ENCODE measurements around the gene GLG1.
A peak's percentile ranks its signal among the peaks of the same experiment; 100 is the strongest.
"Not testable (repeated sequence)": the region's sequence is repeated elsewhere in the genome, so short reads cannot be mapped to it uniquely, and the experiment has no call there.

GLG1 gene

GRCh38 chr16:74450967-74451760 lies 155.8 kb downstream of the GLG1 start:
- no peak for DNase-seq (ENCODE audit: low read depth in 1 of 2, low spot score in 1 of 2)

- no peak for DNase-seq (ENCODE audit: low read depth in 1 of 2, low spot score in 1 of 2)
Observed at GRCh38 chr16:74450236-74450635, 156.7 kb downstream of the GLG1 start.

GRCh38 chr16:74449470-74449869 lies 157.4 kb downstream of the GLG1 start:
- DNase-seq (ENCODE audit: low read depth in 1 of 2, low spot score in 1 of 2) = no peak

GRCh38 chr16:74448990-74449389 lies 157.9 kb downstream of the GLG1 start:
- DNase-seq (ENCODE audit: low read depth in 1 of 2, low spot score in 1 of 2) = no peak

- DNase-seq (ENCODE audit: low read depth in 1 of 2, low spot score in 1 of 2) = no peak
Observed at GRCh38 chr16:74447578-74447977, 159.3 kb downstream of the GLG1 start.

GRCh38 chr16:74446866-74447265 lies 160.0 kb downstream of the GLG1 start:
- no peak for DNase-seq (ENCODE audit: low read depth in 1 of 2, low spot score in 1 of 2)

GRCh38 chr16:74443624-74444346 lies 163.1 kb downstream of the GLG1 start:
- not testable (repeated sequence) for DNase-seq (ENCODE audit: low read depth in 1 of 2, low spot score in 1 of 2)

GRCh38 chr16:74439685-74440084 lies 167.2 kb downstream of the GLG1 start:
- no peak for DNase-seq (ENCODE audit: low read depth in 1 of 2, low spot score in 1 of 2)

- DNase-seq (ENCODE audit: low read depth in 1 of 2, low spot score in 1 of 2) = no peak
Observed at GRCh38 chr16:74438492-74438979, 168.4 kb downstream of the GLG1 start.

GRCh38 chr16:74431516-74431915 lies 175.4 kb downstream of the GLG1 start:
- no peak for DNase-seq (ENCODE audit: low read depth in 1 of 2, low spot score in 1 of 2)

GRCh38 chr16:74430036-74430712 lies 176.7 kb downstream of the GLG1 start:
- DNase-seq (ENCODE audit: low read depth in 1 of 2, low spot score in 1 of 2) = peak; percentile 15 to 16

- DNase-seq (ENCODE audit: low read depth in 1 of 2, low spot score in 1 of 2) = not testable (repeated sequence)
Observed at GRCh38 chr16:74428493-74428892, 178.4 kb downstream of the GLG1 start.

GRCh38 chr16:74425751-74426150 lies 181.2 kb downstream of the GLG1 start:
- not testable (repeated sequence) for DNase-seq (ENCODE audit: low read depth in 1 of 2, low spot score in 1 of 2)

GRCh38 chr16:74423721-74424120 lies 183.2 kb downstream of the GLG1 start:
- not testable (repeated sequence) for DNase-seq (ENCODE audit: low read depth in 1 of 2, low spot score in 1 of 2)

- not testable (repeated sequence) for DNase-seq (ENCODE audit: low read depth in 1 of 2, low spot score in 1 of 2)
Observed at GRCh38 chr16:74422086-74422485, 184.8 kb downstream of the GLG1 start.

GRCh38 chr16:74421482-74421785 lies 185.5 kb downstream of the GLG1 start:
- DNase-seq (ENCODE audit: low read depth in 1 of 2, low spot score in 1 of 2) = not testable (repeated sequence)

GRCh38 chr16:74420612-74421481 lies 186.1 kb downstream of the GLG1 start, which contains the start of gene CLEC18B:
Gene CLEC18B (minus strand): TSS chr16:74421478. CDS start chr16:74421270, 208 bp downstream.
- not testable (repeated sequence) for DNase-seq (ENCODE audit: low read depth in 1 of 2, low spot score in 1 of 2)

- not testable (repeated sequence) for DNase-seq (ENCODE audit: low read depth in 1 of 2, low spot score in 1 of 2)
Observed at GRCh38 chr16:74419811-74420210, 187.1 kb downstream of the GLG1 start.

- not testable (repeated sequence) for DNase-seq (ENCODE audit: low read depth in 1 of 2, low spot score in 1 of 2)
Observed at GRCh38 chr16:74417897-74418296, 189.0 kb downstream of the GLG1 start.

- DNase-seq (ENCODE audit: low read depth in 1 of 2, low spot score in 1 of 2) = not testable (repeated sequence)
Observed at GRCh38 chr16:74413920-74414319, 193.0 kb downstream of the GLG1 start.

GRCh38 chr16:74413485-74413884 lies 193.4 kb downstream of the GLG1 start:
- not testable (repeated sequence) for DNase-seq (ENCODE audit: low read depth in 1 of 2, low spot score in 1 of 2)

Measured in activated T-helper 1 cell treated with anti-CD3 and anti-CD28 coated beads, Interleukin-2, amount 50 U/mL, for 16 hours (primary cell).